ES-I3 (cell line): ENCODE measurements around the gene DDA1.
"Not testable (repeated sequence)": the region's sequence is repeated elsewhere in the genome, so short reads cannot be mapped to it uniquely, and the experiment has no call there.

ENCODE experiments used
- H3K36me3 ChIP-seq: 2 replicates; pipeline ENCODE4 v1.6.1; 2013; ENCODE audit warnings: mild to moderate bottlenecking, low read length, control low read depth, moderate library complexity; ENCODE audit not compliant: insufficient read depth
- H3K4me1 ChIP-seq: 2 replicates; pipeline ENCODE4 v1.6.1; 2013; ENCODE audit warnings: mild to moderate bottlenecking, control low read depth, low read length; ENCODE audit not compliant: insufficient read depth
- H3K9ac ChIP-seq: 2 replicates; pipeline ENCODE4 v1.6.1; 2013; ENCODE audit warnings: low read depth, mild to moderate bottlenecking, low read length, moderate library complexity
- H3K9me3 ChIP-seq: 2 replicates; pipeline ENCODE4 v1.6.1; 2013; ENCODE audit warnings: mild to moderate bottlenecking, low read length, moderate library complexity; ENCODE audit not compliant: control insufficient read depth, insufficient read depth

Gene DDA1

GRCh38 chr19:17281391-17282304 is 27.7 kb upstream of the DDA1 start, which contains the start of gene ANKLE1:
Gene ANKLE1, plus strand, starts transcription at chr19:17281901. Its CDS starts 20 bp downstream, at chr19:17281921.
- no peaks in the 10 kb centered on the region for H3K9me3 ChIP-seq
- H3K36me3 ChIP-seq: peaks cover 9% of the 10 kb centered on the region
- H3K4me1 ChIP-seq: no peaks in the 10 kb centered on the region
- peak within 1 kb of the TSS; percentile 49; the same call in 1 of the 2 replicates for H3K9ac ChIP-seq

GRCh38 chr19:17282488-17283125 is 26.8 kb upstream of the DDA1 start:
- no peaks in the 10 kb centered on the region for H3K9me3 ChIP-seq
- H3K9ac ChIP-seq: peak overlapping the region; percentile 49; the same call in 1 of the 2 replicates
- no peaks in the 10 kb centered on the region for H3K4me1 ChIP-seq
- peaks cover under 1% of the 10 kb centered on the region; the same call in 1 of the 2 replicates for H3K36me3 ChIP-seq

GRCh38 chr19:17283504-17283996 is 25.8 kb upstream of the DDA1 start:
- H3K36me3 ChIP-seq: no peaks in the 10 kb centered on the region; the same call in 1 of the 2 replicates

GRCh38 chr19:17285415-17286135 is 23.8 kb upstream of the DDA1 start:
- H3K9ac ChIP-seq: no peak overlapping the region
- H3K36me3 ChIP-seq: no peaks in the 10 kb centered on the region; the same call in 1 of the 2 replicates
- no peaks in the 10 kb centered on the region for H3K4me1 ChIP-seq
- H3K9me3 ChIP-seq: no peaks in the 10 kb centered on the region

More at GRCh38 chr19:17283504-17283996, 25.8 kb upstream of the DDA1 start:
- Histone ChIP-seq H3K9ac (no peak overlapping the region), H3K4me1 (no peaks in the 10 kb centered on the region), H3K9me3 (no peaks in the 10 kb centered on the region)

- Histone ChIP-seq H3K36me3 (no peaks in the 10 kb centered on the region; the same call in 1 of the 2 replicates), H3K9ac (no peak overlapping the region), H3K9me3 (no peaks in the 10 kb centered on the region), H3K4me1 (no peaks in the 10 kb centered on the region)
Observed at GRCh38 chr19:17286263-17286662, 23.1 kb upstream of the DDA1 start.

- no peak overlapping the region for H3K9ac ChIP-seq
- H3K36me3 ChIP-seq: no peaks in the 10 kb centered on the region; the same call in 1 of the 2 replicates
- no peaks in the 10 kb centered on the region for H3K9me3 ChIP-seq
- H3K4me1 ChIP-seq: no peaks in the 10 kb centered on the region
Observed at GRCh38 chr19:17286752-17287151, 22.6 kb upstream of the DDA1 start.

- no peaks in the 10 kb centered on the region; the same call in 1 of the 2 replicates for H3K36me3 ChIP-seq
- no peak overlapping the region; the same call in 1 of the 2 replicates for H3K9ac ChIP-seq
- no peaks in the 10 kb centered on the region; the same call in 1 of the 2 replicates for H3K4me1 ChIP-seq
- H3K9me3 ChIP-seq: no peaks in the 10 kb centered on the region
Observed at GRCh38 chr19:17289489-17289888, 19.9 kb upstream of the DDA1 start.

GRCh38 chr19:17292301-17293074 is 16.9 kb upstream of the DDA1 start:
- Histone ChIP-seq H3K4me1 (no peaks in the 10 kb centered on the region; the same call in 1 of the 2 replicates), H3K36me3 (no peaks in the 10 kb centered on the region), H3K9ac (peak overlapping the region; percentile 45; the same call in 1 of the 2 replicates), H3K9me3 (no peaks in the 10 kb centered on the region)

- Histone ChIP-seq H3K36me3 (peaks cover 6% of the 10 kb centered on the region; the same call in 1 of the 2 replicates), H3K9me3 (no peaks in the 10 kb centered on the region; the same call in 1 of the 2 replicates), H3K4me1 (no peaks in the 10 kb centered on the region; the same call in 1 of the 2 replicates), H3K9ac (peak overlapping the region; percentile 53; the same call in 1 of the 2 replicates)
Observed at GRCh38 chr19:17293605-17294004, 15.8 kb upstream of the DDA1 start.

GRCh38 chr19:17294051-17294891 is 15.1 kb upstream of the DDA1 start:
- H3K9ac ChIP-seq: peak overlapping the region; percentile 53; the same call in 1 of the 2 replicates
- H3K9me3 ChIP-seq: no peaks in the 10 kb centered on the region; the same call in 1 of the 2 replicates
- H3K4me1 ChIP-seq: no peaks in the 10 kb centered on the region; the same call in 1 of the 2 replicates
- H3K36me3 ChIP-seq: peaks cover 6% of the 10 kb centered on the region; the same call in 1 of the 2 replicates

GRCh38 chr19:17295551-17295950 is 13.8 kb upstream of the DDA1 start:
- H3K9me3 ChIP-seq, H3K9ac ChIP-seq, H3K36me3 ChIP-seq, H3K4me1 ChIP-seq: not testable (repeated sequence)

GRCh38 chr19:17296273-17296672 is 13.1 kb upstream of the DDA1 start:
- H3K9me3 ChIP-seq: no peaks in the 10 kb centered on the region; the same call in 1 of the 2 replicates
- H3K9ac ChIP-seq: no peak overlapping the region
- no peaks in the 10 kb centered on the region; the same call in 1 of the 2 replicates for H3K4me1 ChIP-seq
- peaks cover 6% of the 10 kb centered on the region; the same call in 1 of the 2 replicates for H3K36me3 ChIP-seq
